NCI-H2171 treated with DMSO at 0.1 percent for 48 hours (cell line): ENCODE measurements around the gene ADGRL2.
"Not testable (repeated sequence)": the region's sequence is repeated elsewhere in the genome, so short reads cannot be mapped to it uniquely, and the experiment has no call there.

ENCODE experiments used
- DNase-seq: peaks from one replicate; lab custom pipeline; 2025; lab: John Stamatoyannopoulos, UW

The ADGRL2 gene

GRCh38 chr1:81847063-81847462, 46.3 kb downstream of the ADGRL2 start:
- no peak for DNase-seq

- DNase-seq = no peak
These were observed 48.3 kb downstream of the ADGRL2 start for GRCh38 chr1:81848880-81849682.

- DNase-seq = no peak
These were observed 49.3 kb downstream of the ADGRL2 start for GRCh38 chr1:81850031-81850430.

- DNase-seq = no peak
These were observed 49.8 kb downstream of the ADGRL2 start for GRCh38 chr1:81850495-81850894.

GRCh38 chr1:81851217-81851616, 50.5 kb downstream of the ADGRL2 start:
- DNase-seq = no peak

- no peak for DNase-seq
These were observed 52.2 kb downstream of the ADGRL2 start for GRCh38 chr1:81852961-81853360.

GRCh38 chr1:81867235-81867634, 66.5 kb downstream of the ADGRL2 start:
- peak; percentile 58 for DNase-seq

- no peak for DNase-seq
These were observed 68.6 kb downstream of the ADGRL2 start for GRCh38 chr1:81869307-81869706.

- DNase-seq = not testable (repeated sequence)
These were observed 70.4 kb downstream of the ADGRL2 start for GRCh38 chr1:81871091-81871490.

GRCh38 chr1:81873946-81874345, 73.2 kb downstream of the ADGRL2 start:
- no peak for DNase-seq

GRCh38 chr1:81874461-81874860, 73.7 kb downstream of the ADGRL2 start:
- no peak for DNase-seq

- DNase-seq = no peak
These were observed 74.2 kb downstream of the ADGRL2 start for GRCh38 chr1:81874940-81875339.

- no peak for DNase-seq
These were observed 76.4 kb downstream of the ADGRL2 start for GRCh38 chr1:81876901-81877733.

GRCh38 chr1:81877940-81878339, 77.2 kb downstream of the ADGRL2 start:
- DNase-seq = no peak

- DNase-seq = no peak
These were observed 77.8 kb downstream of the ADGRL2 start for GRCh38 chr1:81878538-81878937.

GRCh38 chr1:81880781-81881180, 80.0 kb downstream of the ADGRL2 start:
- DNase-seq = no peak

GRCh38 chr1:81885291-81885690, 84.6 kb downstream of the ADGRL2 start:
- no peak for DNase-seq

- not testable (repeated sequence) for DNase-seq
These were observed 85.6 kb downstream of the ADGRL2 start for GRCh38 chr1:81886292-81886691.

- no peak for DNase-seq
These were observed 86.8 kb downstream of the ADGRL2 start for GRCh38 chr1:81887421-81888144.

GRCh38 chr1:81889166-81889565, 88.4 kb downstream of the ADGRL2 start:
- no peak for DNase-seq

- DNase-seq = no peak
These were observed 94.1 kb downstream of the ADGRL2 start for GRCh38 chr1:81894867-81895266.

- peak; percentile 21 for DNase-seq
These were observed 98.6 kb downstream of the ADGRL2 start for GRCh38 chr1:81899214-81899821.
